Prostate gland (tissue), 2 donors: ENCODE data around the gene ZNF385B.

Source experiments
- CTCF ChIP-seq, 4 experiments: fragments of 200-600 bp in 2 of 4; fragments of 450-650 bp in 2 of 4; sonication (generic) in 2 of 4; IDR thresholded peaks; 1 replicate in 3 of 4; 2 replicates in 1 of 4; pipeline ENCODE4 v1.5.1; 2016 to 2019; ENCODE audit warnings: antibody characterized with exemption in 4 of 4, mild to moderate bottlenecking in 2 of 4, moderate library complexity in 2 of 4
- POLR2A ChIP-seq: fragments of 450-650 bp; IDR thresholded peaks from one replicate; pipeline ENCODE4 v1.6.1; 2016; ENCODE audit warnings: antibody characterized with exemption, mild to moderate bottlenecking
- POLR2AphosphoS5 ChIP-seq: sonication (generic); formaldehyde crosslinking; IDR thresholded peaks from one replicate; pipeline ENCODE4 v1.6.1; 2017; ENCODE audit warnings: antibody characterized with exemption

GRCh38 chr2:179854891-179855290, 6.5 kb downstream of the ZNF385B start:
- TF ChIP-seq CTCF (IDR thresholded peaks at IDR 0.05) = no peak
- TF ChIP-seq POLR2AphosphoS5 = no peak
- no peak for TF ChIP-seq POLR2A
